NCI-H345 (cell line): ENCODE results near the gene KNL1.
"Not testable (repeated sequence)": the region's sequence is repeated elsewhere in the genome, so short reads cannot be mapped to it uniquely, and the experiment has no call there.

Experiments used
- DNase-seq: peaks from one replicate; lab custom pipeline; 2025; lab: John Stamatoyannopoulos, UW

The KNL1 gene

GRCh38 chr15:40664909-40665308 lies 70.9 kb downstream of the KNL1 start:
- no peak for DNase-seq

- not testable (repeated sequence) for DNase-seq
These were observed 82.2 kb downstream of the KNL1 start for GRCh38 chr15:40676290-40676689.

- DNase-seq: not testable (repeated sequence)
These were observed 82.9 kb downstream of the KNL1 start for GRCh38 chr15:40676906-40677305.

GRCh38 chr15:40680151-40680550 lies 86.1 kb downstream of the KNL1 start:
- DNase-seq: no peak

- not testable (repeated sequence) for DNase-seq
These were observed 86.9 kb downstream of the KNL1 start for GRCh38 chr15:40680959-40681358.

GRCh38 chr15:40684381-40684780 lies 90.3 kb downstream of the KNL1 start:
- no peak for DNase-seq

GRCh38 chr15:40685376-40685775 lies 91.3 kb downstream of the KNL1 start:
- DNase-seq: no peak

- DNase-seq: no peak
These were observed 95.1 kb downstream of the KNL1 start for GRCh38 chr15:40688932-40689799.

- DNase-seq: no peak
These were observed 97.7 kb downstream of the KNL1 start for GRCh38 chr15:40691737-40692136.

GRCh38 chr15:40693904-40694687 lies 100.0 kb downstream of the KNL1 start:
- no peak for DNase-seq

- peak; percentile 84 for DNase-seq
These were observed 100.8 kb downstream of the KNL1 start, which contains the start of gene RAD51 for GRCh38 chr15:40694688-40695468. TSS of gene RAD51 (plus strand) at chr15:40695174. CDS start at chr15:40698759, 3,585 bp downstream.

- peak; percentile 26 for DNase-seq
These were observed 101.4 kb downstream of the KNL1 start for GRCh38 chr15:40695469-40695890.

- DNase-seq: no peak
These were observed 102.2 kb downstream of the KNL1 start for GRCh38 chr15:40696228-40696627.

- DNase-seq: no peak
These were observed 103.9 kb downstream of the KNL1 start for GRCh38 chr15:40697916-40698315.

GRCh38 chr15:40702077-40702476 lies 108.0 kb downstream of the KNL1 start:
- no peak for DNase-seq

- DNase-seq: no peak
These were observed 112.1 kb downstream of the KNL1 start for GRCh38 chr15:40706121-40706520.
